IPS-18c (cell line): ENCODE results near the gene PTK7.
"Not testable (repeated sequence)": the region's sequence is repeated elsewhere in the genome, so short reads cannot be mapped to it uniquely, and the experiment has no call there.

Experiments
- H3K4me3 ChIP-seq: 2 replicates; pipeline ENCODE4 v1.7.0; 2013; ENCODE audit warnings: low read depth, mild to moderate bottlenecking, low read length, moderate library complexity; ENCODE audit not compliant: insufficient read depth
- H3K9me3 ChIP-seq: one replicate; pipeline ENCODE4 v1.6.1; 2013; ENCODE audit warnings: mild to moderate bottlenecking, low read length, moderate library complexity; ENCODE audit not compliant: control insufficient read depth, insufficient read depth

Gene PTK7

GRCh38 chr6:43075670-43076463 lies at the start of gene PTK7:
Gene PTK7 (plus strand): TSS chr6:43076314. CDS start chr6:43076489, 175 bp downstream.
- peaks cover 2% of the 10 kb centered on the region for H3K9me3 ChIP-seq
- peak within 1 kb of the TSS; percentile 97 for H3K4me3 ChIP-seq

- no peaks in the 10 kb centered on the region for H3K9me3 ChIP-seq
- no peak overlapping the region for H3K4me3 ChIP-seq
Measured at GRCh38 chr6:43026365-43026764, 49.7 kb upstream of the PTK7 start.

DNA sequence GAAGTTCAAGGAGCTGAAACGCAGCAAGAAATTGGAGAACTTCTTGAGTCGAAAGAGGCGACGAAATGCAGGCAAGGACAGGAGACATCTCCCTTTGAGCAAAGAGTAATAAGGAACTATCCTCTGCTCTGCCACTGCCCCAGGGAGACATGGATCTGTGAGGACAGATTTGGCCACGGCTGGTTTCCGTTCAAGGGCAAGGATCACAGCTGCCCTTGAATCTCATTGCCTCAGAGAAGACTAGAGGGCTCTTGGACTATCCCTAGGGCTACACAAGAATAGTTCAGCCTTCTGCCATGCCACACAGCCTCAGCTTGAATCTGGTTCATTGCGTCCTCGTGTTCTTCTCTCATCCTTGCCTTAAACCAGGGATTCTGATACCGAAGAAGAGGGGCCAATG lies 47.0 kb upstream of the PTK7 start:
- Histone ChIP-seq H3K9me3 (no peaks in the 10 kb centered on the region), H3K4me3 (no peak overlapping the region)

- Histone ChIP-seq H3K4me3 (no peak overlapping the region), H3K9me3 (no peaks in the 10 kb centered on the region)
Measured at GRCh38 chr6:43032326-43032725, 43.8 kb upstream of the PTK7 start.

GRCh38 chr6:43033496-43034189 lies 42.5 kb upstream of the PTK7 start:
- no peak overlapping the region for H3K4me3 ChIP-seq
- no peaks in the 10 kb centered on the region for H3K9me3 ChIP-seq

- Histone ChIP-seq H3K9me3 (no peaks in the 10 kb centered on the region), H3K4me3 (no peak overlapping the region)
Measured at GRCh38 chr6:43034190-43034525, 42.0 kb upstream of the PTK7 start.

DNA sequence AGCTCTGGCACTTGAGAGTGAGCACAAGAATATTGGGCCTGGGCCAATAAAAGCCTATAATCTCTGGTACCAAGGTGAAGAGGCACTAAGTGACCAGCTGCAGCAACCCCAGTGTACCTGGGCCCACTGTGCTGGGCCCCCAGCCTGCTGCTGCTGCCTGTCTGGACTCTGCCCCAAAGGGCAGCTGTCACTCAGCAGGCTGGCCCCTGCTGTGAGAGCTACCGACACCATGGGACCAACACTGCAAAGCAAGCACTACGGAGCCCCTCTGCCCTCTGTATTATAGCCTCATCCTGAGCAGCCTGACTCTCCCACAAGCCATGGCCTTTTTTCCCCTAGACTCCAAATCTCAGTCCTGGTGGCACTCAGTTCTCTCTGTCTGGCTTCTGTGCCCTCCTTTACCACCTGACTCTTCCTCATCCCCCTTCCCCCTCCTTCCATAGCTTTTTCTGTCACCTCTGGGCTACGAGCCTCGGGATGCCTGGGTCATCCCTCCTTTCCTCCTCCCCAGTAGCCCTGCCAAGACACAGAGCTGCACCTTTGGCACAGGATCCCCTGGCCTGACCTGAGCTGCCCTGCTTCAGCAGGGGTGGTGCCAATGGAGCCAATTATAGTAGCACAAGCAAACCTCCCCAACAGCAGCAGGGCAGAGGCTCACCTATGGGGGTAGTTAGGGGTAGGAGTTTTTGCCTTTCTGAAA lies 40.5 kb upstream of the PTK7 start:
- Histone ChIP-seq H3K4me3 (no peak overlapping the region), H3K9me3 (no peaks in the 10 kb centered on the region)

GRCh38 chr6:43036712-43037111 lies 39.4 kb upstream of the PTK7 start:
- no peaks in the 10 kb centered on the region for H3K9me3 ChIP-seq
- no peak overlapping the region for H3K4me3 ChIP-seq

- Histone ChIP-seq H3K9me3 (no peaks in the 10 kb centered on the region), H3K4me3 (no peak overlapping the region)
Measured at GRCh38 chr6:43037197-43037596, 38.9 kb upstream of the PTK7 start.

GRCh38 chr6:43037706-43038105 lies 38.4 kb upstream of the PTK7 start:
- no peaks in the 10 kb centered on the region for H3K9me3 ChIP-seq
- H3K4me3 ChIP-seq: no peak overlapping the region

- Histone ChIP-seq H3K4me3 (no peak overlapping the region), H3K9me3 (no peaks in the 10 kb centered on the region)
Measured at GRCh38 chr6:43038727-43039126, 37.4 kb upstream of the PTK7 start.

- H3K4me3 ChIP-seq: no peak overlapping the region
- no peaks in the 10 kb centered on the region for H3K9me3 ChIP-seq
Measured at GRCh38 chr6:43040542-43041257, 35.4 kb upstream of the PTK7 start.

DNA sequence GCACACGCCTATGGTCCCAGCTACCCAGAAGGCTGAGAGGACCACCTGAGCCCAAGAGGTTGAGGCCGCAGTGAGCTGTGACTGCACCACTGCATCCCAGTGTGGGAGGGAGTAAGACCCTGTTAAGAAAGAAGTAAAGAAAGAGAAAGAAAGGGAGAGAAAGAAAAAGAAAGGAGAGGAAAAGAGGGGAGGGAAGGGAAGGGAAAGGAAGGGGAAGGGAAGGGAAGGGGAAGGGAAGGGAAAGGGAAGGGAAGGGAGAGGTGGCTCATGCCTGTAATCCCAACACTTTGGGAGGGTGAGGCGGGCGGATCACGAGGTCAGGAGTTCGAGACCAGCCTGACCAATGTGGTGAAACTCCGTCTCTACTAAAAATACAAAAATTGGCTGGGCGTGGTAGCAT lies 34.6 kb upstream of the PTK7 start:
- not testable (repeated sequence) for H3K9me3 ChIP-seq, H3K4me3 ChIP-seq

DNA sequence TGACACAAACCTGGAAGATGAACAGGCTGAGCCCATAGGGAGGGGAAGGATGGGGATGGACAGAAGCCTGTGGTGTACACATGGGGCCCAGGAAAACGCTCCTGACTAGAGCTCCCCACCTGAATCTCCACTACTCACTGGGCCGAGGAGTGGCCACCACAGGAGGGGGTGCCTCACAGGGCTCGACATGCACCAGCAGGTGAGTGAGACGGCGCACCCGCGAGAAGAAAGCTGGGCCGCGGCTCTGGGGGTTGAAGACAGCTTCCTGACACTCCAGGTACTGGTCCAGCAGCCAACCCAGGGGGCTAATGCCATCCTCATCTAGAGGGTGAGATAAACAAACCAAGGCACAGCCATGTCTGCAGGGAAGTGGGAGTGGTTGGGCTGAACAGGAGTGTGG lies 32.8 kb upstream of the PTK7 start:
- Histone ChIP-seq H3K4me3 (no peak overlapping the region), H3K9me3 (no peaks in the 10 kb centered on the region)

DNA sequence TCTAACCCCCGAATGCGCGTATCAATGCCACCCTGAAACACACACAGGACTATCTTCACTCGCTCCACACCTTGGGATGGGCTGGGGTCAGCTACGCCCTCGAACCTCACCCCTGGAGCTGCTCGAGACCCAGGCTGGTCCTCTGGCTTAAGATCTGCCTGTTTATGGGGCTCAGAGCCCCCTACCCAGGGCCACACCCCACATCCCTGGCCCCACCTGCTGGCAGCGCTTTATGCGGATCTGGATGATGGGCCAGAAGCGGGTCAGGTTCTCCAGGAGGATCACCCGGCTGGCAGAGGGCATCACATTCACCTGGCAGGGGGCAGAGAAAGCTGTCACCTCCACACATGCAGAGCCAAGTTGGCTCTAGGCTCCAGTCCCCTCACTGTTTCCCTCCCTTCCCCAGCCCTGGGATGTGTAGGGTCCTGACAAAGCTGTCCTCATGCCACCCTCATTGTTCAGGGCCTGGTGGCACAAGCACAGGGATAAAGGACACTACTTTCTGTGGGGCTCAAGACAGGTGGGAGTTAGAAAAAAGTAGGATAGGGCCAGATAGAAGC lies 30.7 kb upstream of the PTK7 start:
- Histone ChIP-seq H3K9me3 (no peaks in the 10 kb centered on the region), H3K4me3 (no peak overlapping the region)

- Histone ChIP-seq H3K4me3 (no peak overlapping the region), H3K9me3 (no peaks in the 10 kb centered on the region)
Measured at GRCh38 chr6:43047998-43048397, 28.1 kb upstream of the PTK7 start.

GRCh38 chr6:43050981-43051380 lies 25.1 kb upstream of the PTK7 start:
- Histone ChIP-seq H3K4me3 (no peak overlapping the region), H3K9me3 (peaks cover 2% of the 10 kb centered on the region)
